Stimulated activated naive CD8-positive, alpha-beta T cell treated with anti-CD3 and anti-CD28 coated beads, Interleukin-15, amount 100 ng/mL, for 72 hours (primary cell): ENCODE data around the gene PEX5L.
"Not testable (repeated sequence)": the region's sequence is repeated elsewhere in the genome, so short reads cannot be mapped to it uniquely, and the experiment has no call there.

Source experiments
- ATAC-seq: fragments of 150-1000 bp; cut with Tn5 transposase; 2 replicates; pipeline ENCODE4 v1.10.0; 2021; ENCODE audit warnings: mild to moderate bottlenecking, moderate library complexity
- DNase-seq, 2 donors: peaks; one replicate each; pipeline ENCODE4 v3.0.0; 2021 to 2022
- H3K27ac Mint-ChIP-seq, 2 donors: one replicate each; pipeline ENCODE4 v1.8.0; 2022; ENCODE audit warnings: mild to moderate bottlenecking in 2 of 2, mixed read lengths in 2 of 2, moderate library complexity in 2 of 2
- H3K27me3 Mint-ChIP-seq: one replicate; pipeline ENCODE4 v1.8.0; 2022; ENCODE audit warnings: mixed read lengths
- H3K4me1 Mint-ChIP-seq: one replicate; pipeline ENCODE4 v1.8.0; 2022; ENCODE audit warnings: mild to moderate bottlenecking, mixed read lengths
- H3K4me3 Mint-ChIP-seq, 2 donors: one replicate each; pipeline ENCODE4 v1.8.0; 2022; ENCODE audit warnings: mild to moderate bottlenecking in 2 of 2, mixed read lengths in 2 of 2, moderate library complexity in 1 of 2
- H3K9me3 Mint-ChIP-seq, 2 donors: one replicate each; pipeline ENCODE4 v1.8.0; 2022; ENCODE audit warnings: mixed read lengths in 2 of 2

The PEX5L gene, protein sequence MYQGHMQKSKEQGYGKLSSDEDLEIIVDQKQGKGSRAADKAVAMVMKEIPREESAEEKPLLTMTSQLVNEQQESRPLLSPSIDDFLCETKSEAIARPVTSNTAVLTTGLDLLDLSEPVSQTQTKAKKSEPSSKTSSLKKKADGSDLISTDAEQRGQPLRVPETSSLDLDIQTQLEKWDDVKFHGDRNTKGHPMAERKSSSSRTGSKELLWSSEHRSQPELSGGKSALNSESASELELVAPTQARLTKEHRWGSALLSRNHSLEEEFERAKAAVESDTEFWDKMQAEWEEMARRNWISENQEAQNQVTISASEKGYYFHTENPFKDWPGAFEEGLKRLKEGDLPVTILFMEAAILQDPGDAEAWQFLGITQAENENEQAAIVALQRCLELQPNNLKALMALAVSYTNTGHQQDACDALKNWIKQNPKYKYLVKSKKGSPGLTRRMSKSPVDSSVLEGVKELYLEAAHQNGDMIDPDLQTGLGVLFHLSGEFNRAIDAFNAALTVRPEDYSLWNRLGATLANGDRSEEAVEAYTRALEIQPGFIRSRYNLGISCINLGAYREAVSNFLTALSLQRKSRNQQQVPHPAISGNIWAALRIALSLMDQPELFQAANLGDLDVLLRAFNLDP

DNA sequence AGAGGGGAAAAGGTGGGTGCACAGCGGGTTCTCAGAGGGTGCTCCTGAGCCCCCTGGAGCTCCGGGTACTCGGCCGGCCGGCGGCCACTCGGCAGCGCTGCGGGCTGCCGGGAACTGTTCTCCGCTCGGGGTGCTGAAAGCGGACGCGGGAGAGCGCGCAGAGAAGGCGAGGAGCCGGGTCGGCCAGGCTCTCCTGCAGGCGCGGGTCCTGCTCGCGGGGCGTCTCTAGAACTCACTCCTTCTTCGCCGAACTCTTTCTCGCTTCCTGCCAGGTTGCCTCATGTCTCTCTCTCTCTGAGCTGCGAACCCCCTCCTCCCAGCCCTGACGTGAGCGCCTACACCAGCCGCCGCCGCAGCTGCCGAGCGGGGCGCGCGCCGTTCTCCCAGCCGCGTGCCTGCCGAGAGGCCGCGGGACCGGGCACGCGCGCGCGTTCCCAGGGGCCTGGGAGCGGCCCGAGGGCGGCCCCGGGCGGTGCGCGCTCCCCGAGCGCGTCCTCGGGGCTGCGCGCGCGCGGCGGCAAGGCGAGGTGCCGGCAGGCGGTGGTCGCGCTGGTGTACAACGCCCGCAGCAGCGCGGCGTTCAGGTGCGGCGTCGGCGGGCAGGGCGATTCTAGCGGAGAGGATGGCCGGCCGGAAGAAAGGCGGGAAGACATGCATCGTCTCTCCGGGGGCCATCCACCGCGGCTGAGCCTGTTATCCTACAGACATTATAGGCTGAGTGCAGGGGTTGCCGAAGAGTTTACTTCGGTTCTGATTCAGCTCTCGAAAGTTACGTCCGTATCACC lies at the start of gene PEX5L:
Gene PEX5L (minus strand): TSS at position 267 of the 785 bp plus-strand sequence. CDS start 338 bp downstream, outside the sequence.
- Mint-ChIP-seq H3K27ac (peak within 1 kb of the TSS in 1 of 2 donors; percentile 22), H3K9me3 (peaks cover 0 to 4% of the 10 kb centered on the region in 2 donors), H3K4me3 (peak within 1 kb of the TSS; percentile 84 to 89), H3K27me3 (peaks cover 72% of the 10 kb centered on the region), H3K4me1 (peaks cover 14% of the 10 kb centered on the region)
- peak; percentile 86 for ATAC-seq
- DNase-seq = peak; percentile 49 to 50

DNA sequence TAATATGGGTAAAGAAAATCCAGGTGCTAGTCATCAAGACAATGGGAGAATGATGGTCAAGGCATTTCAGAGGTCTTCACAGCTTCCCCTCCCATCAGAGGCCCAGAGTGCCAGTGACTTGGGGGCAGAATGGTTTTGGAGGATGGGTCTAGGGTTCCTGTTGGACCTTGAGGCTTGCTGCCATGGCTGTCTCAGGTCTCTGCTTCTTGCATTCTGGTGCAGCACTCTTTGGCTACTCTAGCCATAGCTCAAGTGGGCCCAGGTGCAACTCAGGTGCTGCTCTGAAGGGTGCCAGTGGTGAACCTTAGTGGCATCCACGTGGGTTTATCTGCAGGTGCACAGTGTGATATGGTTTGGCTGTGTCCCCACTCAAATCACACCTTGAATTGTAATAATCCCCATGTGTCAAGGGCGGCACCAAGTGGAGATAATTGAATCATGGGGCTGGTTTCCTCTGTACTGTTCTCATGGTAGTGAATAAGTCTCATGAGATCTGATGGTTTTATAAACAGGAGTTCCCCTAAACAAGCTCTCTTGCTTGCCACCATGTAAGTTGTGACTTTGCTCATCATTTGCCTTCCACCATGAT lies 48.5 kb upstream of the PEX5L start:
- H3K27me3 Mint-ChIP-seq = no peaks in the 10 kb centered on the region
- no peaks in the 10 kb centered on the region for H3K4me1 Mint-ChIP-seq
- no peak for DNase-seq
- ATAC-seq = peak; percentile 26
- H3K9me3 Mint-ChIP-seq = peaks cover 0 to 9% of the 10 kb centered on the region in 2 donors
- H3K4me3 Mint-ChIP-seq = no peak overlapping the region
- no peak overlapping the region for H3K27ac Mint-ChIP-seq

DNA sequence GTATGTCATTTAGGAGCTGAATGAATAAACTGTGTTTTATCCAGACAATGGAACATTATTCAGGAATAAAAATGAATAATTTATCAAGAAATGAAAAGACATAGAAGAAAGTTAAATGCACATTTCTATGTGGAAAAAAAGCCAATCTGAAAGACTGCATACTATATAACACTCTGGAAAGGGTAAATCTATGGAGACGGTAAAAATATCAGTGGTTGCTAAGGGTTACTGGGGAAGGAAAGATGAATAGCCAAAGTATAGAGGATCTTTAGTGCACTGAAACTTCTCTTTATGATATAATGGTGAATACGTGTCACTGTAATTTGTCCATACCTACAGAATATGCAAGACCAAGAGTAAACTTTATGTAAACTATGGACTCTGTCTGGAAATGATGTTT lies 46.0 kb upstream of the PEX5L start:
- Mint-ChIP-seq H3K4me3 (no peak overlapping the region), H3K27me3 (no peaks in the 10 kb centered on the region), H3K4me1 (no peaks in the 10 kb centered on the region), H3K9me3 (peaks cover 0 to under 1% of the 10 kb centered on the region in 2 donors), H3K27ac (no peak overlapping the region)
- DNase-seq (no peak), ATAC-seq (no peak)

DNA sequence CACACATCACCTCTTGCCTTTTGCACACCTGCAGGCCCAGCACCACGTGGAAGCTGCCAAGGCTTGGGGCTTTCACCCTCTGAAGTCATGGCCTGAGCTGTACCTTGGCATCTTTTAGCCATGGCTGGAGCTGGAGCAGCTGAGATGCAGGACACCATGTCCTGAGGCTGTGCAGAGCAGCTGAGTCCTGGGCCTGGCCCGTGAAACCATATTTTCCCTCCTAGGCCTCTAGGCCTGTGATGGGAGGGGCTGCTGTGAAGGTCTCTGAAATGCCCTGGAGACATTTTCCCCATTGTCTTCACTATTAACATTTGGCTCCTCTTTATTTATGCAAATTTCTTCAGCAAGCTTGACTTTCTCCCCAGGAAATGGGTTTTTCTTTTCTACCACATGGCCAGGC lies 41.9 kb upstream of the PEX5L start:
- H3K4me1 Mint-ChIP-seq = no peaks in the 10 kb centered on the region
- no peak overlapping the region for H3K27ac Mint-ChIP-seq
- ATAC-seq (no peak), DNase-seq (no peak)
- H3K9me3 Mint-ChIP-seq = peaks cover 0 to 7% of the 10 kb centered on the region in 2 donors
- no peaks in the 10 kb centered on the region for H3K27me3 Mint-ChIP-seq
- H3K4me3 Mint-ChIP-seq = no peak overlapping the region

DNA sequence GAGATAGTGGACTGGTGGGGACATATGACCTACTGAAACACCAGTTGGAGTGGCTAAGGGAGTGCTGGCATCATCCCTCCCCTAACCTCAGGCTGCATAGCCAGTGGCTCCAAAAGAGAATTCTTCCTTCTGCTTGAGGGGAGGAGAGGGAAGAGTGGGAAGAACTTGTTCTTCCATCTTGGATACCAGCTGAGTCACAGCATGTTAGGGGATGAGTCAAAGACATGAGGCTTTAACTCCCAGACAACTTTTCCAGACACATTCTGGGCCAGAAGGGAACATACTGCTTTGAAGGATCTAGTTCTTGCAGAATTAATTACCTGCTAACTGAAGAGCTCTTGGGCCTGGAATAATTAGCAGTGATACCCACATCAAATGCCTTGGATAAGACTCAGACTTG lies 36.8 kb upstream of the PEX5L start:
- Mint-ChIP-seq H3K4me1 (no peaks in the 10 kb centered on the region), H3K9me3 (peaks cover 0 to 7% of the 10 kb centered on the region in 2 donors), H3K4me3 (no peak overlapping the region), H3K27me3 (no peaks in the 10 kb centered on the region), H3K27ac (no peak overlapping the region)
- no peak for DNase-seq
- ATAC-seq = no peak

DNA sequence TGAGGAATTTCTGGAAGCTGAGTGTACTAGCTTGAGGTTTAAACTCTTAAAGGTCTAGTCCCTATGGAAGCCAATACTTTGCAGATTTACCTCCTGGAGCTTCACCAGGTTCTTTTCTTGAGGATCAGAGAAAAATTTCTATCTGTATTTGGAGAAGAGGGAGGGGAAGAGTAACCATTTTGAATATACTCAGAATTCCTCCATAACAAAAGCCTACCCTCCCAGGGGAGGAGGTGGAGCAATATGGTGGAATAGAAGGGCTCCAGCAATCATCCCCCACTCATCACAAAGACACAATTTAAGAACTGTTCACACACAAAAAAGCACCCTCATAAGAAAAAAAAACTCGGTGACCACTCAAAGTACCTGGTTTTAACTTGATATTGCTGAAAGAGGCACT lies 36.0 kb upstream of the PEX5L start:
- peaks cover 0 to 7% of the 10 kb centered on the region in 2 donors for H3K9me3 Mint-ChIP-seq
- no peak overlapping the region for H3K27ac Mint-ChIP-seq
- DNase-seq (no peak), ATAC-seq (no peak)
- no peaks in the 10 kb centered on the region for H3K27me3 Mint-ChIP-seq
- no peak overlapping the region for H3K4me3 Mint-ChIP-seq
- no peaks in the 10 kb centered on the region for H3K4me1 Mint-ChIP-seq

DNA sequence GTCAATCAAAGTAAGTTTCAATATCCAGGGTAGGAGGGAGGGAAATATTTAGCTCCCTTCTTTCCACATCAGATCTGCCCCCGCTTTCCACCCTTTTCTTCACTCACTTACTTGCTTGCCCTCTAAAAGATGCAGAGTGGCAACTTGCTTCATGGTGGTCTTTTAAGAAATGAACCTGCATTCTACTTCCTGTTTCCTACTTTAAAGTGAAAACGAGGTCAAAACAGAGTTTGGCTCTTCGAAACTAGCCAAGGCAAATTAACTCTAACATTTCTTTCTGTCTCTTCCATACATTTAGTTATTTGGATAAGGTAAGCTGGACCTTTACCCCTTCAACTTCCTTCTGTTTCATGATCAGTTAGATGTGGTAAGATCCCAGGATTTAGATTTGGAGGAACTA lies 34.2 kb upstream of the PEX5L start:
- H3K27ac Mint-ChIP-seq = no peak overlapping the region
- H3K27me3 Mint-ChIP-seq = no peaks in the 10 kb centered on the region
- no peaks in the 10 kb centered on the region for H3K4me1 Mint-ChIP-seq
- H3K4me3 Mint-ChIP-seq = no peak overlapping the region
- no peak for ATAC-seq
- DNase-seq = no peak
- H3K9me3 Mint-ChIP-seq = no peaks in the 10 kb centered on the region

DNA sequence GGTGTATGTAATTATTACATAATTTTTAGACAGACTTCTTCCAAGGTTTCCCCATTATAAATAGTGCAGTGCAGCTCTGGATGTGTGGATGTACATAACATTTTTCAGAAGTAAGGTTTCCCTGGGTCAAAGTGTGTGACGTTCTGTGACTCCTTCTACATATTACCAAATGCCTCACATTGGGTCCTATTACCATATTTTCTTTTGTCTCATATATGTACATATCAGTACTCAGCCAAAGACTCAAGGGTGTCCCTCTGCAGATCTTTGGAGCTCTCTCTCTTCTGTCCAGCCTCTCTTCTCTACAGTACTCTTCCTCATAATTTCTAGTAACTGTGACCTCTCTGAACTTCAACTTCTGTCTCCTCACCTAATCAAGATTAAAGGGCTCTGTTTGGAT lies 31.3 kb upstream of the PEX5L start:
- Mint-ChIP-seq H3K9me3 (no peaks in the 10 kb centered on the region), H3K27ac (no peak overlapping the region), H3K4me3 (no peak overlapping the region), H3K27me3 (no peaks in the 10 kb centered on the region), H3K4me1 (no peaks in the 10 kb centered on the region)
- ATAC-seq (no peak), DNase-seq (no peak)

DNA sequence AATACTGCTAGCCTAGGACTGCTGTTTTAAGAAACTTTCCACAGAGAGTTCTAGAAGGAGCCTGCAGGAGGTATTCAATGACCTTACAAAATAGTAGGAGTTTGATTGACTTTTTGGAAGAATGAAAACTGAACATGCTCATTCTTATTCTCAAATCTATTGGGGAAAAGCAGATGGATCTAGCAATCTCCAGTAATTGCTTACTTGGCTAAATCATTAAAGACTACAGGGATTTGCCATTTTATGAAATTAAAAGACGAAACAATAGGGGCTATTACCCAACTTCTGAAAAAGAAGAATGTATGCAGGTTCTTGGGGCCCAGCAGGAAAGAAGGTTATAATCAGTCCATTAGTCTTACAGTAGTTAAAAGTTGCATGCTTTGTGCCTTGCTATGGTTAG lies 29.9 kb upstream of the PEX5L start:
- ATAC-seq (no peak), DNase-seq (no peak)
- H3K4me3 Mint-ChIP-seq = no peak overlapping the region
- no peaks in the 10 kb centered on the region for H3K4me1 Mint-ChIP-seq
- H3K27ac Mint-ChIP-seq = no peak overlapping the region
- no peaks in the 10 kb centered on the region for H3K27me3 Mint-ChIP-seq
- no peaks in the 10 kb centered on the region for H3K9me3 Mint-ChIP-seq

DNA sequence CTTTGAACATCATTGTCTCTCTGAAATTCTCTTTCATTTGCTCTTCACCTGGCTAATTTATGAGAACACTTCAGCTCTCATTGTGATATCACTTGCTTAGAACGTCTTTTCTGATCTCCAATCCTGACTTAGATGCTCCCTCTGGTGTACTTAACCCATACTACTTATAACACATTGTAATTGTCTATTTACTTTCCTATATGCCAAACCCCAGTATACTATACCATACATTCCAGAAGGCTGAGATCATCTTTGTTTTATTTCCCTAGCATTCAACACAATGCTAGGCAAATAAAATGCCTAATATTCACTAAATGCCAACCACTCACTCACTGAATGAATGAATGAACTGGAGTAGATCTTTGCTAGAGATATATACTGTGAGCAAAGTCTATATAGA lies 27.0 kb upstream of the PEX5L start:
- no peaks in the 10 kb centered on the region for H3K27me3 Mint-ChIP-seq
- ATAC-seq = no peak

DNA sequence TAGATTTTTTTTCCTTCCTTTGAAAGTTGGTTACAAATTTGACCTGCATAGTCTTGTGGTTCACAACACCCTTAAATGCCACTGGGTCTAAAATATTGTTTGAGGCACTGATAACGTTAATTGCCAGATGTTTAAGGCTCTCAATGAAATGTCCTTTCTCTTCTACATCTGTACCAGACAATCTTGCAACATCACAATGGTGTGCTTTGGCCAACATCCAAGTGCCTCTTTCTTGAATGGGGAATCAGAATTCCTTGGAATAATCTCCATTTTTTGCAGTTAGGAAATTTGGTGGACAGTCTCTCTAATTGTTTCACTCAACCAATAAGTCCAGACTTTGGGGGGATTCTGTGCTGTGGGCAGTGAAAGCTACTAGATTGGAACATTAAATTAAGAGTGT lies 26.0 kb upstream of the PEX5L start:
- no peaks in the 10 kb centered on the region for H3K27me3 Mint-ChIP-seq
- no peak for DNase-seq
- no peak for ATAC-seq
- no peaks in the 10 kb centered on the region for H3K4me1 Mint-ChIP-seq
- no peak overlapping the region for H3K4me3 Mint-ChIP-seq
- H3K27ac Mint-ChIP-seq = no peak overlapping the region
- H3K9me3 Mint-ChIP-seq = no peaks in the 10 kb centered on the region

More for the DNA sequence above, 27.0 kb upstream of the PEX5L start:
- no peaks in the 10 kb centered on the region for H3K9me3 Mint-ChIP-seq
- H3K27ac Mint-ChIP-seq = no peak overlapping the region
- DNase-seq = no peak
- no peak overlapping the region for H3K4me3 Mint-ChIP-seq
- no peaks in the 10 kb centered on the region for H3K4me1 Mint-ChIP-seq

DNA sequence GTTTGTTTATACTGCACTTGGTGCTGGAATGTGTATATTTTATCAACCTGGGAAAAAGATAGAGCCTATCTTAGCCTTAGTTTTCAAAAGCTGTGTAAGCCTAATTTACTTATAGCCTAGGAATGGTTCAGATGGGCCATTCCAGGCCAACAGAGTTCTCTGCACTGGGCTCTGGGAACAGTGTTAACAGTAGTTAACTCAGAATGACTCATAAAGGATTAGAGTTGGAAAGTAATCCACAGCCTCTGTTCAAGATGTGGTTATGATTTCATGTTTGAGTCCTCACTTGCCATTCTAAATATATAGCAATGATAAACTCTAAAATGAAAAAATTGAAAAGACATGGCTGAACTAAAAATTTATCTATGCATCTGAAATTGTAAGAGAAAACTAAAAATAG lies 22.6 kb upstream of the PEX5L start:
- no peak overlapping the region for H3K4me3 Mint-ChIP-seq
- H3K4me1 Mint-ChIP-seq = no peaks in the 10 kb centered on the region
- no peak overlapping the region for H3K27ac Mint-ChIP-seq
- no peaks in the 10 kb centered on the region for H3K27me3 Mint-ChIP-seq
- no peaks in the 10 kb centered on the region for H3K9me3 Mint-ChIP-seq
- no peak for ATAC-seq
- DNase-seq = no peak

DNA sequence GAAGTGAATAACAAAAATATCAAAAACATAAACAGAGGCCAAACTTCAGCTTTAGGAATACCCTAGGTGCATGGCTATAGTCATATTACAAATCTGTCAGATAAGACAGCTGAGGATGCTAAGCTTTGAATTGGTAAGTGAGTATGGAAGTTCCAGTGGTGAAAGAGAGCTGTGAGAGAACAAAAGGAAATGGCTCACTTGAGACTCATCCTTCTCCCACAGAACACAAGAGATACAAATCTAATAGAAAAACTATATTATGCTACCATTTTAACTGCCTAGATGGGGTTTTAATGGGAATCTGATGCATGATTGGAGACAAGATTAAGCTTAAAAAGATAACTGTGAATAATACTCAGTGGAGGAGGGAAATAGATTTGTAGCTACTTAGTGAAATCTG lies 21.5 kb upstream of the PEX5L start:
- H3K4me1 Mint-ChIP-seq = no peaks in the 10 kb centered on the region
- no peaks in the 10 kb centered on the region for H3K9me3 Mint-ChIP-seq
- no peak for ATAC-seq
- H3K27ac Mint-ChIP-seq = no peak overlapping the region
- no peak overlapping the region for H3K4me3 Mint-ChIP-seq
- H3K27me3 Mint-ChIP-seq = no peaks in the 10 kb centered on the region
- DNase-seq = no peak

DNA sequence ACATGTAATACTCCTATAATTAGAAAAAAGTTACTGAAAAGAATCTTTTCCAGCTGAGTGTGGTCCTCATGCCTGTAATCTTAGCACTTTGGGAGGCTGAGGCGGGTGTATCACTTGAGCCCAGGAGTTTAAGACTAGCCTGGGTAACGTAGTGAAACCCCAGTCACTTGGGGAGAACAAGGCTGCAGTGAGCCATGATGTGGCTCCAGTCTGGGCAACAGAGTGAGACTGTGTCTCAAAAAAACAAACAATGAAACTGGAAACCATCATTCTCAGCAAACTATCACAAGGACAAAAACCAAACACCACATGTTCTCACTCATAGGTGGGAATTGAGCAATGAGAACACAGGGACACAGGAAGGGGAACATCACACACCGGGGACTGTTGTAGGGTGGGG lies 18.9 kb upstream of the PEX5L start:
- not testable (repeated sequence) for H3K4me1 Mint-ChIP-seq, DNase-seq, H3K27ac Mint-ChIP-seq, H3K9me3 Mint-ChIP-seq, ATAC-seq, H3K27me3 Mint-ChIP-seq, H3K4me3 Mint-ChIP-seq

DNA sequence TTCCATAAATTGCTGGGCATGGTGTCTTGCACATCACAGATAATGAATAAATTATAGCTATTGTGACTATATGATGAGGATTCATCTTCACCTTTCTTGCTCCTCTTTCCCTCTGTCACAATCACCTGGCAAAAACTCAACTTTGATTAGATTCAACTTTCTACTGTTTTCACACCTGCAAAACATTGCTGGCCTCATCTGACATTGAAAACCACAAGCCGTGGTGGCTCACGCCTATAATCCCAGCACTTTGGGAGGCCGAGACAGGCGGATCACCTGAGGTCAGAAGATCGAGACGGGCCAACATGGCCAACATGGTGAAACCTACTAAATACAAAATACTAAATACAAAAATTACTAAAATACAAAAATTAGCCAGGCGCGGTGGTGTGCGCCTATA lies 12.7 kb upstream of the PEX5L start:
- H3K27ac Mint-ChIP-seq = no peak overlapping the region
- H3K4me3 Mint-ChIP-seq = no peak overlapping the region
- DNase-seq (no peak), ATAC-seq (no peak)
- H3K9me3 Mint-ChIP-seq = no peaks in the 10 kb centered on the region
- no peaks in the 10 kb centered on the region for H3K27me3 Mint-ChIP-seq
- H3K4me1 Mint-ChIP-seq = no peaks in the 10 kb centered on the region

DNA sequence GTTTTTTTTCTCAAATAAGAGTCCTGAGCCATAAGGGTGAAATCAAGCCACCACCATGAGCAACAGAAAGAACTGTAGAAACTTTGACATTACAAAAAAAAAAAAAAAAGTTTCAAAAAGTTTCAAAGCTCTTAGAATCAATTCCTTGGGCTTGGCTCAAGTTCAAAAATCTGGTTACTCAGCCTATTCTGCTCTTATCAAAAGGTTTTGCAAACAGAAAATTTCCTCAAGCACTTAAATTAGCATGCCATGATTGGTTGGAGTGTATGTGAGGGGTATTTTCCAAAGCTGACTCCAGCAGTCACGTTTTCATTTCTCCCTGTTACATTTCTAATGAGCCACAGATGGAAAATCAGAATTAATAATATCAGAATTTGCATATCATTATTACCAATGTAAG lies 12.1 kb upstream of the PEX5L start:
- H3K27ac Mint-ChIP-seq = no peak overlapping the region
- no peaks in the 10 kb centered on the region for H3K27me3 Mint-ChIP-seq
- H3K9me3 Mint-ChIP-seq = no peaks in the 10 kb centered on the region
- H3K4me3 Mint-ChIP-seq = no peak overlapping the region
- no peak for DNase-seq
- no peaks in the 10 kb centered on the region for H3K4me1 Mint-ChIP-seq
- no peak for ATAC-seq
